ENCODE data around the gene ZFHX3.

DNA sequence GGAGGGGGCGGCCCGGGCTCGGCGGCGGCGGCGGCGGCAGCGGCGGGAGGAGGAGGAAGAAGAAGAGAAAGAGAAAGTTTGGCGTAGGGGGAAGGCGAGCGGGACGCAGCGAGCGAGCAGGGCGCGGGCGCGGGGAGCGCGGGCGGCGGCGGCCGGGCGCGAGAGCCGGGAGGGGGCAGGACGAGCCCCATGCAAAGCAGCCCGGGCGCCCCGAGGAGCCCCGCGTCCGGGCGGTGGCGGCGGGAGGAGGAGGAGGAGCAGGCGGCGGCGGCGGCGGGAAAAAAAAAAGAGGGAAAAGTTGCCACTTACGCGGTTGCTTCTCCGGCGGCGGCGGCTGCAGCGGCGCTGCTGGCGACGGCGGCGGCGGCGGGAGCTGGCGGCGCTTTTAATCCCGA is 10.3 kb upstream of the ZFHX3 start:
- TF ChIP-seq, protein P1, sequence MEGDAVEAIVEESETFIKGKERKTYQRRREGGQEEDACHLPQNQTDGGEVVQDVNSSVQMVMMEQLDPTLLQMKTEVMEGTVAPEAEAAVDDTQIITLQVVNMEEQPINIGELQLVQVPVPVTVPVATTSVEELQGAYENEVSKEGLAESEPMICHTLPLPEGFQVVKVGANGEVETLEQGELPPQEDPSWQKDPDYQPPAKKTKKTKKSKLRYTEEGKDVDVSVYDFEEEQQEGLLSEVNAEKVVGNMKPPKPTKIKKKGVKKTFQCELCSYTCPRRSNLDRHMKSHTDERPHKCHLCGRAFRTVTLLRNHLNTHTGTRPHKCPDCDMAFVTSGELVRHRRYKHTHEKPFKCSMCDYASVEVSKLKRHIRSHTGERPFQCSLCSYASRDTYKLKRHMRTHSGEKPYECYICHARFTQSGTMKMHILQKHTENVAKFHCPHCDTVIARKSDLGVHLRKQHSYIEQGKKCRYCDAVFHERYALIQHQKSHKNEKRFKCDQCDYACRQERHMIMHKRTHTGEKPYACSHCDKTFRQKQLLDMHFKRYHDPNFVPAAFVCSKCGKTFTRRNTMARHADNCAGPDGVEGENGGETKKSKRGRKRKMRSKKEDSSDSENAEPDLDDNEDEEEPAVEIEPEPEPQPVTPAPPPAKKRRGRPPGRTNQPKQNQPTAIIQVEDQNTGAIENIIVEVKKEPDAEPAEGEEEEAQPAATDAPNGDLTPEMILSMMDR (conservative IDR thresholded peaks at IDR 0.05; ENCODE audit: low read depth, low read length): no peak
- TF ChIP-seq EZH2 (IDR thresholded peaks at IDR 0.05; ENCODE audit: borderline replicate concordance, low read depth, low read length, poor library complexity, severe bottlenecking): no peak

All from A673 (cell line).